ENCODE data around the gene PACS2.

PACS2 gene

DNA sequence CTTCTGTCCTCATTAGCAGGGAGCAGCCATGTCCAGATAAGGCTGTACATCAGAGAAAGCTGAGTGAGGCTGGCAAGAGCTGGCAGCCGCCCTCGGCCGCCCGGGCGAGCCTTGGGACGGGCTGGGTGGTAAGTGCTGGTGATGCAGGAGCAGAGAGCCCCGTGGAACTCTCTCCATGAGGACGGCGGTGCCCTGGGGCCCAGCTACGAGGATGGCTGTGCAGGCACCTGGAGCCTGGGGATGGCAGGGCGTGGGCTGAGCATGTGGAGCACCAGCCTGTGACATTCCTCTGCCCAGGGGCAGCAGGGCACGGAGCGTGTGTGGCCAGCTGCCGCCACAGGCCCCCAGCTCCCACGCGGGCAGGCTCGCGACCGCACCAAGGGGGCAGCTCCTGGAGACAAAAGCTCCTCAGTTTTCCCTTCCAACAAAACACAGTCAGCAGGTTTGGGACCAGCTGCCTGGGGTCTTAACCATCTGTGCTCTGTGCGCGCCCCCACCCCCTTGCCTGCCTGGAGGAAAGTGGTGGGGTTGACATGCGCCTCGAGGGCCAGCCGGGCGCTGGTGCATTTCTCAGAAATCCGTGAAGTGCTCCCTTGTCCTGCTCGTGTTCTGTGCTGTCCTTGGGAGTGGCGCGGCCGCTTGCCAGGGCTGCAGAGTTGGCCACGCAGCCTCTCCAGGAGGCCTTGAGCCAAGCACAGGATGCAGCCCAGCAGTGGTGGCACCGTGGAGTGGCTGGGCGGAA, 21.4 kb downstream of the PACS2 start:
- Histone ChIP-seq H3K4me3 (no peak overlapping the region), H3K9me3 (no peaks in the 10 kb centered on the region), H3K4me1 (no peaks in the 10 kb centered on the region), H3K27me3 (ENCODE audit: low read depth) (no peaks in the 10 kb centered on the region), H3K36me3 (replicated peaks) (no peaks in the 10 kb centered on the region)
- in situ Hi-C loops (cut with MboI; ENCODE audit: low sequenced_read_pairs) = no loop called here
- DNase-seq (ENCODE audit: low spot score in 2 of 2) = no peak

GRCh38 chr14:105336477-105337287, 22.1 kb downstream of the PACS2 start:
- H3K36me3 ChIP-seq (replicated peaks) = no peaks in the 10 kb centered on the region
- in situ Hi-C loops (cut with MboI; ENCODE audit: low sequenced_read_pairs) = no loop called here
- no peak for DNase-seq (ENCODE audit: low spot score in 2 of 2)
- no peaks in the 10 kb centered on the region for H3K9me3 ChIP-seq
- H3K4me1 ChIP-seq = no peaks in the 10 kb centered on the region
- no peak overlapping the region for H3K4me3 ChIP-seq
- H3K27me3 ChIP-seq (ENCODE audit: low read depth) = no peaks in the 10 kb centered on the region

- Histone ChIP-seq H3K36me3 (replicated peaks) (no peaks in the 10 kb centered on the region), H3K9me3 (no peaks in the 10 kb centered on the region), H3K27me3 (ENCODE audit: low read depth) (no peaks in the 10 kb centered on the region), H3K4me1 (no peaks in the 10 kb centered on the region), H3K4me3 (no peak overlapping the region)
- DNase-seq (ENCODE audit: low spot score in 2 of 2) = no peak
- in situ Hi-C loops (cut with MboI; ENCODE audit: low sequenced_read_pairs) = no loop called here
Observed at GRCh38 chr14:105337433-105337832, 22.9 kb downstream of the PACS2 start.

- no peak for DNase-seq (ENCODE audit: low spot score in 2 of 2)
- in situ Hi-C loops (cut with MboI; ENCODE audit: low sequenced_read_pairs) = no loop called here
- Histone ChIP-seq H3K27me3 (ENCODE audit: low read depth) (no peaks in the 10 kb centered on the region), H3K4me3 (no peak overlapping the region), H3K9me3 (no peaks in the 10 kb centered on the region), H3K4me1 (no peaks in the 10 kb centered on the region), H3K36me3 (replicated peaks) (no peaks in the 10 kb centered on the region)
Observed at GRCh38 chr14:105337966-105338741, 23.6 kb downstream of the PACS2 start.

GRCh38 chr14:105340821-105341733, 26.5 kb downstream of the PACS2 start:
- no peak overlapping the region for H3K4me3 ChIP-seq
- no peaks in the 10 kb centered on the region for H3K4me1 ChIP-seq
- H3K36me3 ChIP-seq (replicated peaks) = no peaks in the 10 kb centered on the region
- H3K27me3 ChIP-seq (ENCODE audit: low read depth) = no peaks in the 10 kb centered on the region
- H3K9me3 ChIP-seq = no peaks in the 10 kb centered on the region; the same call in 1 of the 2 replicates
- DNase-seq (ENCODE audit: low spot score in 2 of 2) = no peak
- in situ Hi-C loops (cut with MboI; ENCODE audit: low sequenced_read_pairs) = no loop called here

GRCh38 chr14:105343194-105343593, 28.6 kb downstream of the PACS2 start:
- Histone ChIP-seq H3K4me3 (no peak overlapping the region), H3K36me3 (replicated peaks) (no peaks in the 10 kb centered on the region), H3K4me1 (no peaks in the 10 kb centered on the region), H3K9me3 (no peaks in the 10 kb centered on the region; the same call in 1 of the 2 replicates), H3K27me3 (ENCODE audit: low read depth) (no peaks in the 10 kb centered on the region)
- in situ Hi-C loops (cut with MboI; ENCODE audit: low sequenced_read_pairs) = no loop called here
- DNase-seq (ENCODE audit: low spot score in 2 of 2) = no peak

DNA sequence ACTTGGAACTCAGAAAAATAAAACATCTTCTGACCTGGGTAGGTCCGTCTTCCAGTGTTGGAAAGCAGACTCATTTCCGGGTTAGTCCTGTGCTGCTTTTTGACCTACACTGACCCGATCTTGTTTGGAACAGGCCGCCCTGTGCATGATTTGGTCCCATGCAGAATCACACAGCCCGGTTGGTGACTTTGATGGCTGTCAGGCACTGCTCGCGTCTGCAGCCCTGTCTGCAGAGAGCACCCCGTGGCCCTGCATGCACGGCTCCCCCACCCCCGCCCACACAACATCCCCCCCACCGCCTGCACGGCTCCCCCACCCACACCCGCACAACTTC, 31.6 kb downstream of the PACS2 start:
- H3K4me1 ChIP-seq = no peaks in the 10 kb centered on the region
- no peaks in the 10 kb centered on the region for H3K36me3 ChIP-seq (replicated peaks)
- DNase-seq (ENCODE audit: low spot score in 2 of 2) = no peak
- in situ Hi-C loops (cut with MboI; ENCODE audit: low sequenced_read_pairs) = no loop called here
- no peaks in the 10 kb centered on the region for H3K27me3 ChIP-seq (ENCODE audit: low read depth)
- no peaks in the 10 kb centered on the region; the same call in 1 of the 2 replicates for H3K9me3 ChIP-seq
- H3K4me3 ChIP-seq = no peak overlapping the region

GRCh38 chr14:105346876-105347586, 32.5 kb downstream of the PACS2 start:
- no peaks in the 10 kb centered on the region; the same call in 1 of the 2 replicates for H3K9me3 ChIP-seq
- DNase-seq (ENCODE audit: low spot score in 2 of 2) = no peak
- in situ Hi-C loops (cut with MboI; ENCODE audit: low sequenced_read_pairs) = no loop called here
- no peaks in the 10 kb centered on the region for H3K36me3 ChIP-seq (replicated peaks)
- H3K4me3 ChIP-seq = no peak overlapping the region
- no peaks in the 10 kb centered on the region for H3K27me3 ChIP-seq (ENCODE audit: low read depth)
- H3K4me1 ChIP-seq = no peaks in the 10 kb centered on the region

DNA sequence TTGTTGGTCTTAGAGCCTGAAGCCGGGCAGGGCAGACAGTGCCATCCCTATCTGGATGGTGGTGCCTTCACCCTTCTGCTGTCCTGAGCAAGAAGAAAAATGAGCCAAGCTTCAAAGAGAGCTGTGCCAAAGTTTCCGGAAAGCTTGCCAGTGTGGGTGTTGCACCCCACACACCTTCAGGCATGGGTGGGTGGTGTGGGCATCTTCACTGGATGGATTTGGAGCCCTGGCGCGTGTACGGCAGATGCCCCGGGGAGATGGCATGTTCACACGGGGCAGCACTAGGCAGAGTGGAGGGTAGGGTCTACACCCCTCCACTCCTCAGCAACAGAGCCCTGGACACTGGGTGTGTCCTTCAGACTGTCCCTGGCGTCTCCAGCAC, 33.0 kb downstream of the PACS2 start:
- in situ Hi-C loops (cut with MboI; ENCODE audit: low sequenced_read_pairs) = no loop called here
- no peak overlapping the region for H3K4me3 ChIP-seq
- H3K27me3 ChIP-seq (ENCODE audit: low read depth) = no peaks in the 10 kb centered on the region
- H3K36me3 ChIP-seq (replicated peaks) = no peaks in the 10 kb centered on the region
- no peak for DNase-seq (ENCODE audit: low spot score in 2 of 2)
- H3K4me1 ChIP-seq = no peaks in the 10 kb centered on the region
- H3K9me3 ChIP-seq = no peaks in the 10 kb centered on the region; the same call in 1 of the 2 replicates

DNA sequence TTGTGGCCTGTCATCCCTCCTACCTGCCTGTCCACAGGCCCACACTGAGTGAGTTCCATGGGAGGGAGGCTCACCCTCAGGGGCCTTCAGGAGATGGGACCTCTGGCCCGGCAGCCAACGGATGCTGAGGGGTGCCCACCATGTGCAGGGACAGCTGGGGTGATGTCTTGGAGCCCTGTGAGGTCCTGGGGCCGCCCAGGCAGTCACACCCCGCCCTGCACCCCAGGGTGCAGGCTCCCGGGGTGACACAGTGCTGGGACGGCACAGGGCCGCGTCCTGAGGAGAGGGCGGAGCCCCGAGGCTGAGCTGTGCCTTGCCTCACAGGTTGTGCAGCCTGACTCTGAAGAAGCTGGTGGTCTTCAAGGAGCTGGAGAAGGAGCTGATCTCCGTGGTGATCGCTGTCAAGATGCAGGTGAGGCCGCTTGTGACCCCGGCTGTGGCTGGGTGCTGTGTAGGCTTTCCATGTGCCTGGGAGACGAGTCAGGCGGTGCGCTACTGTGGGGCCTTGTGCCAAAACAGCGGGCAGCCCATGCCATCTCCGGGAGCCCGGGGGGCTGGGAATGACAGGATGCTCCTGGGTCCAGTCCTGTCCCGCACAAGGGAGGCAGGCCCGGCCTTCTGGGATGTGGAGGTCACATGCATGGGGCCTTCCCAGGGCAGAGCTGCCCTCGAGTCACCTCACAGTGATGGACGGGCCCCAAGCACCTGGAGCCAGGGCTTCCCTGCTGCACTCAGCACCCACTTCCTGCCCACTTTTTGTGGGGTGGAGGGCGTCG, 33.8 kb downstream of the PACS2 start:
- in situ Hi-C loops (cut with MboI; ENCODE audit: low sequenced_read_pairs) = no loop called here
- Histone ChIP-seq H3K36me3 (replicated peaks) (no peaks in the 10 kb centered on the region), H3K4me1 (no peaks in the 10 kb centered on the region), H3K27me3 (ENCODE audit: low read depth) (no peaks in the 10 kb centered on the region), H3K4me3 (no peak overlapping the region), H3K9me3 (no peaks in the 10 kb centered on the region; the same call in 1 of the 2 replicates)
- no peak for DNase-seq (ENCODE audit: low spot score in 2 of 2)

GRCh38 chr14:105348945-105349699, 34.6 kb downstream of the PACS2 start:
- Histone ChIP-seq H3K27me3 (ENCODE audit: low read depth) (no peaks in the 10 kb centered on the region), H3K4me1 (no peaks in the 10 kb centered on the region), H3K4me3 (no peak overlapping the region), H3K9me3 (no peaks in the 10 kb centered on the region; the same call in 1 of the 2 replicates), H3K36me3 (replicated peaks) (no peaks in the 10 kb centered on the region)
- DNase-seq (ENCODE audit: low spot score in 2 of 2) = no peak
- in situ Hi-C loops (cut with MboI; ENCODE audit: low sequenced_read_pairs) = no loop called here

All from HAP-1 (cell line).